ENCODE results near the gene FTCDNL1. TPM values are rescaled to one million over a fixed set of nuclear protein-coding genes. Genes with fewer than 3 reads are reported as not detected.
A peak's percentile ranks its signal among the peaks of the same experiment; 100 is the strongest.

FTCDNL1 gene
- 10 to 100 TPM in 3 of 4 donors, 1 to 10 TPM in 1; 7.9 to 21.9 (median 16.3) TPM for total RNA-seq

DNA sequence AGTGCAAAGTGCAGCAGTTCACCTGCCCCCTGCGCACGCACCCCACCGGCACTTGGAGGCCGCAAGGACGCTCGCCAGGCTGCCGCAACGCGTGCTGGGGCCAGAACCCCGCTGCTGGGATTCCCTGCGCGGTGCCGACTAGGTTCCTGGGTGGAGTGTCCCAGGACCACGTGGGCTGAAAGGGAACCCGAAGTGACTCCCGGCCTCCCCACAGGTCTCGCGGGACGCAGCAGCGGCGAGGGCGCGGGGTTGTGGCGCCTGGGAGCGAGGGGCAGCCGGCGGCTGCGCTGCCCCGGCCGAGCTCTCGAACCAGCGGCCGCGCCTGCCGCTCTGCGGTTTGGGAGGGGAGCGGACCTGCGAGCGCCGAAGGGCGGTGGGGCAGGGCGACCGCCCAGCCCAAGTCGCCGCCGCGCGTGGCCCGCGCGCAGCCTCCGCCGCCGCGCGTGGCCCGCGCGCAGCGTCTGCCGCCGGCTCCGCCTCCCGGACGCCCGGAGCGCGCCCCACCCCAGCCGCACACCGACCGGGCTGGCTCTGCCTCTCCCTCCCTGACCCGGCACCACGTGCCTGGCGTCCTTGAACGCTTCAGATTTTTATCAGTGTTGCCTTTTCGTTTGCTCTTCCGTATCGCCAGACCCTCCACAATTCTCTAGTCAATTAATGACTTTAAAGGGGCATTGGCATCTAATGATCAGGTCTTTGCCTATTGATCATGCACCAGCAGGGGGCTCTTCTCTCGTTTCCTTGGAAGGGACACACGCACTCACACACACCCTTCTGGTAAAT is at the start of gene FTCDNL1:
Gene FTCDNL1 (minus strand): TSS at position 475 of the 783 bp plus-strand sequence. CDS start 2,230 bp downstream, outside the sequence.
- intact Hi-C loops (cut with DNase I; ENCODE audit: low total_unique reads), result loop anchor here (1.0 kb wide), 1 partner anchor 60 kb away; the partner anchor contains the start of gene C2orf69

DNA sequence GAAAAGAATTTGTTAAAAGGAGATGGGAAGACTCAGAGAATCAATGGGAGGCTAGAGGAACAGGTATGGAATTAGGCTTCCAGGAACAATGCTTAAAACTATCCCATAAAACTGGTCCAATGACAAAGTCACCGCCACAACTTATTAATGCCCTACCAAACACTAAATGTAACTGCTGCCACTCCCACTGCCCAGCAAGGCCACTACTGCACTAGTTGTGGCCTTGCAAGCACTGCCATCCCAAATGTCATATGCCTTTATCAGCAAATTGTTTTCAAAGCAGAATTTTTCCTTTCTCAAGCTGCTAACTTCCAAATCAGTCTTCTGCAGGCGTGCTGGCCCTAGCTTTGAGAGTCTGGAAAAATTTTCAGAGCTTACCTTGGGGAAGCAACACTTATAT is 45.6 kb upstream of the FTCDNL1 start:
- TF ChIP-seq POLR2A (IDR thresholded peaks at IDR 0.05), result no peak
- TF ChIP-seq, protein P1, sequence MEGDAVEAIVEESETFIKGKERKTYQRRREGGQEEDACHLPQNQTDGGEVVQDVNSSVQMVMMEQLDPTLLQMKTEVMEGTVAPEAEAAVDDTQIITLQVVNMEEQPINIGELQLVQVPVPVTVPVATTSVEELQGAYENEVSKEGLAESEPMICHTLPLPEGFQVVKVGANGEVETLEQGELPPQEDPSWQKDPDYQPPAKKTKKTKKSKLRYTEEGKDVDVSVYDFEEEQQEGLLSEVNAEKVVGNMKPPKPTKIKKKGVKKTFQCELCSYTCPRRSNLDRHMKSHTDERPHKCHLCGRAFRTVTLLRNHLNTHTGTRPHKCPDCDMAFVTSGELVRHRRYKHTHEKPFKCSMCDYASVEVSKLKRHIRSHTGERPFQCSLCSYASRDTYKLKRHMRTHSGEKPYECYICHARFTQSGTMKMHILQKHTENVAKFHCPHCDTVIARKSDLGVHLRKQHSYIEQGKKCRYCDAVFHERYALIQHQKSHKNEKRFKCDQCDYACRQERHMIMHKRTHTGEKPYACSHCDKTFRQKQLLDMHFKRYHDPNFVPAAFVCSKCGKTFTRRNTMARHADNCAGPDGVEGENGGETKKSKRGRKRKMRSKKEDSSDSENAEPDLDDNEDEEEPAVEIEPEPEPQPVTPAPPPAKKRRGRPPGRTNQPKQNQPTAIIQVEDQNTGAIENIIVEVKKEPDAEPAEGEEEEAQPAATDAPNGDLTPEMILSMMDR (IDR thresholded peaks at IDR 0.05 in 4 of 5, conservative IDR thresholded peaks at IDR 0.05 in 1 of 5), result no peak
- DNase-seq (no peak), ATAC-seq (no peak)
- H3K36me3 ChIP-seq, result no peaks in the 10 kb centered on the region
- intact Hi-C loops (cut with DNase I; ENCODE audit: low total_unique reads), result no loop called here
- H3K27ac ChIP-seq, result no peak overlapping the region
- H3K9me3 ChIP-seq, result no peaks in the 10 kb centered on the region
- in situ Hi-C loops (cut with MboI; ENCODE audit: low sequenced_read_pairs in 4 of 4), result no loop called here
- no peaks in the 10 kb centered on the region for H3K27me3 ChIP-seq
- H3K4me1 ChIP-seq, result no peaks in the 10 kb centered on the region
- H3K4me3 ChIP-seq, result no peak overlapping the region

More for the DNA sequence above, at the start of gene FTCDNL1:
- ATAC-seq, result peak; percentile 92 to 94
- peaks cover 0 to 5% of the 10 kb centered on the region in 2 donors for H3K4me1 ChIP-seq
- no peaks in the 10 kb centered on the region for H3K27me3 ChIP-seq
- in situ Hi-C loops (cut with MboI; ENCODE audit: low sequenced_read_pairs in 4 of 4), result no loop called here
- peak within 1 kb of the TSS; percentile 52 to 77 (median 68) for H3K4me3 ChIP-seq
- TF ChIP-seq POLR2A (IDR thresholded peaks at IDR 0.05), result peak; percentile 73 to 80
- TF ChIP-seq, protein P1 (IDR thresholded peaks at IDR 0.05 in 4 of 5, conservative IDR thresholded peaks at IDR 0.05 in 1 of 5), result peak; percentile 34 to 64 (median 49)
- H3K27ac ChIP-seq, result peak within 1 kb of the TSS; percentile 76 to 90 (median 84)
- no peaks in the 10 kb centered on the region for H3K36me3 ChIP-seq
- no peaks in the 10 kb centered on the region for H3K9me3 ChIP-seq
- DNase-seq, result peak; percentile 53 to 72

DNA sequence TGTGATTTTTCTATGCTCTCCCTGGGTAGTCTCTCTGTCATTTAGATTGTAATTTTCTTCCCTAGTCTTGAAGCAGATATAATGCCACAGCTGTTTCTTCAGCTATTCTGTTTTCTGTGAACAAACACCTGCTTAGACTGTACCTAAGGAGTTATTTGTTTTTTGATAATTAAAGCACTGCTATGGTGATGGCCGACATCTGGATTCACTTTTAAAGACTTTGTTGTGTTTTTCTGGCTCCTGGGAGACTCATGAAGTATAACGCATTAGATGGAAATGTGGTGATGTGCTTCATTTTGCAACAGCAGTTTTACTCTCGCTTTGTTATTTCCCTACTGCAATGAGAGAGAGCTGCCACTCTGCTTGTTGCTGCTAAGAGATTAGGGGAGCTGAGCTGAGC is 44.4 kb upstream of the FTCDNL1 start:
- no peak overlapping the region for H3K4me3 ChIP-seq
- H3K4me1 ChIP-seq, result no peaks in the 10 kb centered on the region
- no peak for DNase-seq
- no peaks in the 10 kb centered on the region for H3K27me3 ChIP-seq
- TF ChIP-seq POLR2A (IDR thresholded peaks at IDR 0.05), result no peak
- TF ChIP-seq, protein P1 (IDR thresholded peaks at IDR 0.05 in 4 of 5, conservative IDR thresholded peaks at IDR 0.05 in 1 of 5), result no peak
- H3K36me3 ChIP-seq, result no peaks in the 10 kb centered on the region
- in situ Hi-C loops (cut with MboI; ENCODE audit: low sequenced_read_pairs in 4 of 4), result no loop called here
- no peak for ATAC-seq
- no peak overlapping the region for H3K27ac ChIP-seq
- intact Hi-C loops (cut with DNase I; ENCODE audit: low total_unique reads), result no loop called here
- H3K9me3 ChIP-seq, result no peaks in the 10 kb centered on the region

DNA sequence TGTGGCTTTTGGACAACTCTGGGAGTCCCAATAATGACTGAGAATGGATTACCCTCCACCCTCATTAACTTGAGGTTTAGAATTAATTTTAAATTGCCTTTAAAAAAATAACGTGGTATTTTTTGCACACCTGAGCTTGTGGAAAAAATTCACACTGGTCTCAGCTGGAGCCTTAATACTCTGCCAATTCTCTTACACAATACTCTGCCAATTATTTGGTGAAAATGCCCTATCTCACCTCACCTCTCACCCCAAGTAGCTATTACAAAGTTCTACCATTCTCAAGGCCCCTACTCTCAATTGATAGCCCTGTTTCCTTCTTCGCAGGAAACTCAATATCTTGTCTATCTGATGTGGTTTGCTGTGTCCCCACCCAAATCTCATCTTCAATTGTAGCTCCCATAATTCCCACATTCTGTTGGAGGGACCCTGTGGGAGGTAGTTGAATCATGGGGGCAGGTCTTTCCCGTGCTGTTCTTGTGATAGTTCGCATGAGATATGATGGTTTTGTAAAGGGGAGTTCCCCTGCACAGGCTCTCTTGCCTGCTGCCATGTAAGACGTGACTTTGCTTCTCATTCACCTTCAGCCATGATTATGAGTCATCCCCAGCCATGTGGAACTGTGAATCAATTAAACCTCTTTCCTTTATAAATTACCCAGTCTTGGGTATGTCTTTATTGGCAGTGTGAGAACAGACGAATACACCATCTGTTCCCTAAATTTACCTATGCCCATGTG is 32.7 kb upstream of the FTCDNL1 start:
- no peak for DNase-seq
- H3K9me3 ChIP-seq, result no peaks in the 10 kb centered on the region
- in situ Hi-C loops (cut with MboI; ENCODE audit: low sequenced_read_pairs in 4 of 4), result no loop called here
- no peak for ATAC-seq
- no peak overlapping the region for H3K4me3 ChIP-seq
- no peaks in the 10 kb centered on the region for H3K4me1 ChIP-seq
- intact Hi-C loops (cut with DNase I; ENCODE audit: low total_unique reads), result no loop called here
- H3K36me3 ChIP-seq, result no peaks in the 10 kb centered on the region
- TF ChIP-seq, protein P1 (IDR thresholded peaks at IDR 0.05 in 4 of 5, conservative IDR thresholded peaks at IDR 0.05 in 1 of 5), result no peak
- no peak for TF ChIP-seq POLR2A (IDR thresholded peaks at IDR 0.05)
- H3K27ac ChIP-seq, result no peak overlapping the region
- no peaks in the 10 kb centered on the region for H3K27me3 ChIP-seq
